Fibroblast of peridontal ligament (primary cell): Measurements from ENCODE around the gene VAMP3.
"Not testable (repeated sequence)": the region's sequence is repeated elsewhere in the genome, so short reads cannot be mapped to it uniquely, and the experiment has no call there.

Experiments used
- DNase-seq: peaks from one replicate; pipeline ENCODE4 v3.0.0-alpha.2; 2010; ENCODE audit errors: extremely low read depth

The VAMP3 gene

DNA sequence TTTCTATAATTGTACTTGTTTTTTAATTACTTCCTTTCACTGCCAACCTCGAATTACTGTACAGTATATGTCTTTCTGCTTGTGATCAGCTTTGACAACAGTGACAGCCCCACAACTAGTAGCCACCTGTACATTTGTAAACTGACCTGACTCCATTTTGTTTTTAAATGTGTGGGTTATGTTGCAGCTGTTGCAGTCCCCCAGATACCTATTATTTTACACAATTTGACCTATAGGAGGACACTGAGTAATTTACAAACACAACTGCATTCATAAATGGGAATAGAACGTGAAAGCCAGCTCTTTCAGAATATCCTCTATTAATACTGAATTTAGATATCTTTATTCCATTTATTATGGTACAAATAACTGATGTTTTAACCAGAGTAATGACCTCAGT lies 2.5 kb upstream of the VAMP3 start:
- DNase-seq, result no peak

DNA sequence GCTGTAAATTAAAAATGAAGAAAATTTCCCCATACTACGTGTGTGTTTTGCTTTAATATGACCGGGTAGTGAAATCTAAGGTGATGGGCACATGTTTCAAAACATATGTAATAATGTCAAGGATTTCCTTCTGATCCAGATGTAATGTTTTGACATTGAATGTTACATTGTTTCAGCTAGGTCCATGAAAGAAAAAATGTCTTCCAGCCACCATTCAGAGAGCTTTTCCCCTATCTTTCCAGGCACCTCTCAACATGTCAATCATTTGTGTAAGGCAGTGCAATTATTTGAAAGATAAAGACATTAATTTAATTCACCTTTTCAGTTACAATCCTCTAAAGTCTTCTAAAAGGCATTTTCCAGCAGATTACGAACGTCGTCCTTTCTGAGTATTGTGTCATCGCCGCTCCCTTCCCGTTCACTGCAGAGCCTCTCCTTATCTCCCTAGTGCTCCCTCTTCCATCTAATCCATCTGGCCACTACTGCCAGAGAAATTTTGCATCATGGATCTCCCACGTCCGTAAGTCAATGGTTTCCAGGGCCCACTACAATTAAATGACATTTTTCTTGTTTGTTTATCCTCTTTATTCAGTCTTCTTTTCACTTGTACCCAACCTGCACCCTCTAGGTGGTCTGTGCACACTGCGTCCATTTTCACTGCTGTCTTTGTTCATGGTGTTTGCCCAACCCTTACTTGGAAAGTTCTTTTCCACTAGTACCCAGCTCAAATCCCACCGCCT lies 1.3 kb upstream of the VAMP3 start:
- no peak for DNase-seq

DNA sequence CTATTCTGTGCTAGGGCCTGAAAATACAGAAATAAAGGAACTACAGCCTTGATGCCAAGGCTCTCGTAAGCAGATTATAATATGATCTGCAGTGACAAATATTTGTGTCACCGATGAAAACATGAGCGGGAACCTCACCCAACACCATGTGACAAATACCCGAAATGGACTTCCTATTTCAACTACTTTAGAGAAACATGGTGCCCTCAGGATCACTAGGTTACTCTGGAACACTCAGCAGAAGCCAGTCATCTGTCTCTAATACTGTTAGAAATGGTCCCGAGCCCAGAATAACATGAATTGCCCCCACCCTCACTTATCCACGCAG lies 463 bp upstream of the VAMP3 start:
- DNase-seq, result no peak

- DNase-seq, result no peak
These were observed 765 bp downstream of the VAMP3 start for GRCh38 chr1:7771823-7772299.

- no peak for DNase-seq
These were observed 6.5 kb downstream of the VAMP3 start for GRCh38 chr1:7777591-7777990.

DNA sequence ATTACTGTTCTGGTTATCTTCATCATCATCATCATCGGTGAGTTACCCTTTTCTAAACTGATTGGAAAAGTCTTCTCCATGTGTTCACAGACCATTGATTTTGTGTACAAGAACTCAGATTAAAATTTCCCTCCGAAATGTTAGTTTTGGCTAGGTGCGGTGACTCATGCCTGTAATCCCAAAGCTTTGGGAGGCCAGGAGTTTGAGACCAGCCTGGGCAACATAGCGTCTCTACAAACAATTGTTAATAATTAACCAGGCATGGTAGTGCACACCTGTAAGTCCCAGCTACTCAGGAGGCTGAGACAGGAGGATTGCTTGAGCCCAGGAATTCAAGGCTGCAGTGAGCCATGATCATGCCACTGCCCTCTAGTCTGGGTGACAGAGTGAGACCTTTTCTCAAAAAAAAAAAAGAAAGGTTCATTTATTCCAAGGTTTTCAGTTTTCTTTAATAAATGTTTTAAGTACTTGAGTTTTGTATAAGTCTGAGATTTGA lies 7.1 kb downstream of the VAMP3 start:
- DNase-seq, result no peak

- no peak for DNase-seq
These were observed 9.9 kb downstream of the VAMP3 start for GRCh38 chr1:7780976-7781375.

DNA sequence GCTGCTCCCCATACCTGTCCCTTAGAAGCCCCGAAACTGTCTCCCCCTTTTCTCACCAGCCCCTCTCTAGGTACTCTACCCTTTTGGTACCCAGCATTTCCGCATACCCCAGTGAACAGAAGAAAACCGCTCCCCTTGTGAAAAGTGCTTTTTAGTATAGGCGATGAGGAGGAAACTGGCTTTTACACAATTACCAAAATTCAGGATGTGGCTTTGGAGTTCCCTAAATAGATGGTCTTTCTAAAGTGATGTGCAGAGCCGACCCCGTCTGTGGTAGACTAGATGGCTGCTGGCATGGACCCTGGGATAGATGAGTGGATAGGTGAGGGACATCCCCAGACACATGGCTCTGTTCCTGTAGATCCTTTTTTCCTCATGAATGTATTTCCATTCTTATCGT lies 10.4 kb downstream of the VAMP3 start:
- DNase-seq, result no peak

GRCh38 chr1:7781923-7782495 lies 10.9 kb downstream of the VAMP3 start:
- no peak for DNase-seq

GRCh38 chr1:7783178-7783711 lies 12.1 kb downstream of the VAMP3 start:
- DNase-seq, result peak; percentile 46

- peak; percentile 95 for DNase-seq
These were observed 12.9 kb downstream of the VAMP3 start, which contains the start of gene PER3 for GRCh38 chr1:7783826-7784491. Gene PER3, plus strand, starts transcription at chr1:7784291. Its CDS starts 587 bp downstream, at chr1:7784878.

DNA sequence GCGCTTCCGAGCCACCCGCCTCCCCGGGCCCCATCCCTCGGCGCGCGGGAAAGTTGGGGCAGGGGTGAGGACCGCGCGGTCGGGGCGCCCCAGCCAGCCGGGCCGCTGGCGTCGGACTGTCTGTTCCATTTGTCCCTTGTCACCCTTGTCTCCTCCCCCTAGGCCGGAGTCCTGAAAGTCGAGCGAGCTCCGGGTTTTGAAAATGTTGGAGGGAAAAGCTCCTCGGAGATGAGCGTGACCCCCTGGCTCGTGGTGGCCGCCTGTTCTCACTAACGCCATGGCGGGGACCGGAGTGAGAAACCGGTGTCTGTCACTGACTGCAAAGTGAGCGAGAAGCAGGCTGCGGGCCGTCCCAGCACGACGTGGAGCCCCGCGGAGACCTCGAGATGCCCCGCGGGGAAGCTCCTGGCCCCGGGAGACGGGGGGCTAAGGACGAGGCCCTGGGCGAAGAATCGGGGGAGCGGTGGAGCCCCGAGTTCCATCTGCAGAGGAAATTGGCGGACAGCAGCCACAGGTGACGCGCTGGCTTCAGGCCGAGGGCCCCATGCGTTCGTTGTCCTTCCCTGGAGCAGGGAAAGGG lies 13.5 kb downstream of the VAMP3 start:
- peak; percentile 17 for DNase-seq

DNA sequence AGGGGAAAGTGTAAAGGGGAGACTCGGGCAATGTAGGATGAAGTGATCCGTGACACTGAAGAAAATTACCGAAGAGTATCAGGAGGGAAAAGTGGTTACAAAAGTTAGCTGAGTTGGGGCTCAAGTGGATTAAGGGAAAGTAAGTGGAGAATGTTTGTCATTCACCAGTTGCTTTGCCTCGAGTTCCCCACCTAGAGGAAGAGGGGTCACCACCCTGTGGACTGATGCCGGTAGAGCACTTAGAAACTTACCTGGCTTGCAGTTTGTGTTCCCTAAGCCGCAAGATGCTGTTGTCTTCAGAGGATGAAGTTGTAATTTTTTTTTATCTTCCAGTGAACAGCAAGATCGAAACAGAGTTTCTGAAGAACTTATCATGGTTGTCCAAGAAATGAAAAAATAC lies 14.0 kb downstream of the VAMP3 start:
- DNase-seq, result peak; percentile 3

DNA sequence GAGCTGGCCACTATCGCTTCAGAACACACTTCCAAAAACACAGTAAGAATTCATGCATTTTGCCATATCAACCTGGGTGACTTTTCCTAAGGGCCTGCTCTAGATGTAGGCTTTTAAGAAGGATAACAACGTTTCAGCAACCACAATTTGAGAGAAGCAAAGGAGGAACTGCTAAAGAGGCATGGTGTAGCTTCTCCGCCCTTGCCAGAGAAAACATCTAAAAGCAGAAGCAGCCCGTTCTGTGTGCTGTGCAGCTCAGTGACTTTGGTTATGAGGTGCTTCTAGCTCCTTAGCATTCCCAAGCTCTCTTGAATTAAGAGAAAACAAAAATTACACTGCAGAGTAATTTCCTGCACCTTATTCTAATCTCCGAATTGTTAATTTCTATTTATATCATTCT lies 15.7 kb downstream of the VAMP3 start:
- DNase-seq, result no peak

- no peak for DNase-seq
These were observed 18.7 kb downstream of the VAMP3 start for GRCh38 chr1:7789828-7790227.

DNA sequence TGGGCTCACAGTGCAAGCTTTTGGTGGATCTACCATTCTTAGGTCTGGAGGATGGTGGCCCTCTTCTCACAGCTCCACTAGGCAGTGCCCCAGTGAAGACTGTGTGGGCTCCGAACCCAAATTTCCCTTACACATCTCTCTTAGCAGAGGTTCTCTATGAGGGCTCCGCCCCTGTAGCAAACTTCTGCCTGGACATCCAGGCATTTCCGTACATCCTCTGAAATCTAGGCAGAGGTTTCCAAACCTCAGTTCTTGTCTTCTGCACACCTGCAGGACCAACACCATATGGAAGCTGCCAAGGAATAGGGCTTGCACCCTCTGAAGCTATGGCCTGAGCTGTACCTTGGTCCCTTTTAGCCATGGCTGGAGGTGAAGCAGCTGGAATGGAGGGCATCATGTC lies 19.9 kb downstream of the VAMP3 start:
- DNase-seq, result not testable (repeated sequence)

DNA sequence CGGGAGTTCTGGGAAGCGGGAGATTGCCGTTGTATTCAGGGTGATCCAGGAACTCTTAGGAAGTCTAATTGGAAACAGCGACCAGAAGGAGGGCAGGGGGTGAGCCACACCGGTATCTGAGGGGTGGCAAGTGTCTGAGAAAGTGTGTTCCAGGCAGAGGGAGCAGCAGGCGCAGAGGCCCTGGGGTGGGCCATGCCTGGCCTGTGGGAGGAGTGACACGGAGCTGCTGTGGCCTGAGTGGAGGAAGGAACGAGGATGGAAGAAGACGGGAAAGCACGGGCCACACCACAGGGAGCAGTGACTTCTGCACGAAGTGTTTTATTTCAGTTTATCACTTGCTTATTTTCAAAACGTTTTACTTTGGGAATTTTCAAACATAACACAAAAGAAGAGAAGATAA lies 24.3 kb downstream of the VAMP3 start:
- no peak for DNase-seq

- no peak for DNase-seq
These were observed 34.4 kb downstream of the VAMP3 start for GRCh38 chr1:7805460-7805859.

GRCh38 chr1:7808253-7808844 lies 37.3 kb downstream of the VAMP3 start:
- DNase-seq, result peak; percentile 58

GRCh38 chr1:7809742-7810141 lies 38.6 kb downstream of the VAMP3 start:
- no peak for DNase-seq

- peak; percentile 81 for DNase-seq
These were observed 39.3 kb downstream of the VAMP3 start for GRCh38 chr1:7810395-7810794.

GRCh38 chr1:7811476-7811875 lies 40.4 kb downstream of the VAMP3 start:
- DNase-seq, result no peak
